HCT116 (cell line): ENCODE results near the gene STOML2. TPM values are rescaled to one million over a fixed set of nuclear protein-coding genes. Genes with fewer than 3 reads are reported as not detected.
A peak's percentile ranks its signal among the peaks of the same experiment; 100 is the strongest.

Source experiments
- ATAC-seq: fragments of 200-7000 bp; cut with Tn5 transposase; 2 replicates; pipeline ENCODE4 v1.9.1; 2020; ENCODE audit warnings: mild to moderate bottlenecking, moderate library complexity
- BruUV-seq: library from RNA; stranded (reverse); fragments of 400-500 nt; replicated peaks from 2 replicates; lab custom pipeline; 2021; lab: Mats Ljungman, UMichigan
- CTCF ChIA-PET: fragments of 300-600 bp; sonication (Branson Sonifier 250); formaldehyde crosslinking; loops from one replicate; lab custom pipeline; 2021; ENCODE audit warnings: antibody characterized with exemption; lab: Charles Lee
- POLR2A ChIA-PET: fragments of 300-600, 350-600 bp; sonication (Branson Sonifier 250); formaldehyde crosslinking; loops from one replicate; lab custom pipeline; 2021; ENCODE audit warnings: antibody characterized with exemption; lab: Charles Lee
- RAD21 ChIA-PET, 2 experiments: fragments of 300-600 bp; sonication (Branson Sonifier 250); formaldehyde crosslinking; loops; one replicate each; lab custom pipeline; 2023; ENCODE audit warnings: low total read pairs in 2 of 2; ENCODE audit not compliant: uncharacterized antibody in 2 of 2, unreplicated experiment in 2 of 2, low non-redundant PET in 1 of 2; lab: Charles Lee
- DNase-seq: peaks from one replicate; pipeline ENCODE4 v3.0.0-alpha.2; 2010; ENCODE audit warnings: low read depth, low spot score
- H2AFZ ChIP-seq: fragments of 200-600 bp; shearing (Covaris generic), sonication (generic); 2 replicates; pipeline ENCODE4 v1.6.1; 2017; ENCODE audit warnings: low read depth, mixed run types, mixed read lengths, antibody characterized with exemption, low read length; ENCODE audit not compliant: poor library complexity, severe bottlenecking
- H3K27ac ChIP-seq: 2 replicates; pipeline ENCODE4 v1.5.1; 2012; ENCODE audit warnings: low read depth, low read length
- H3K27me3 ChIP-seq: fragments of 200-600 bp; sonication (generic); 2 replicates; pipeline ENCODE4 v1.6.1; 2016; ENCODE audit warnings: mixed run types, low read length, mixed read lengths; ENCODE audit not compliant: insufficient read depth
- H3K36me3 ChIP-seq, 2 experiments: fragments of 200-500 bp in 1 of 2; fragments of 200-600 bp in 1 of 2; sonication (Bioruptor generic) in 1 of 2; sonication (generic) in 1 of 2; 2 replicates each; pipeline versions ENCODE4 v1.5.1 to v1.6.1; 2014 to 2016; ENCODE audit warnings: low read length in 2 of 2, inconsistent platforms in 1 of 2, mixed read lengths in 1 of 2, mixed run types in 1 of 2; ENCODE audit not compliant: insufficient read depth in 2 of 2, control insufficient read depth in 1 of 2
- H3K4me1 ChIP-seq, 2 experiments: fragments of 200-600 bp in 1 of 2; sonication (generic) in 1 of 2; 2 replicates each; pipeline versions ENCODE4 v1.5.1 to v1.6.1; 2012 to 2017; ENCODE audit warnings: low read length in 2 of 2, inconsistent platforms in 1 of 2, mild to moderate bottlenecking in 1 of 2, mixed read lengths in 1 of 2, mixed run types in 1 of 2, moderate library complexity in 1 of 2; ENCODE audit not compliant: insufficient read depth in 2 of 2, control insufficient read depth in 1 of 2
- H3K4me2 ChIP-seq: fragments of 200-600 bp; sonication (generic); 2 replicates; pipeline ENCODE4 v1.6.1; 2017; ENCODE audit warnings: mixed run types, low read length, mixed read lengths
- H3K4me3 ChIP-seq, 2 experiments: fragments of 200-600 bp in 1 of 2; sonication (generic) in 1 of 2; replicated peaks in 1 of 2; 2 replicates each; pipeline ENCODE4 v1.5.1; 2011 to 2016; ENCODE audit warnings: low read length in 2 of 2, control low read depth in 1 of 2, low read depth in 1 of 2, mild to moderate bottlenecking in 1 of 2, mixed read lengths in 1 of 2, mixed run types in 1 of 2
- H3K79me2 ChIP-seq: fragments of 200-600 bp; sonication (generic); 2 replicates; pipeline ENCODE4 v1.6.1; 2017; ENCODE audit warnings: mild to moderate bottlenecking, mixed run types, low read length, moderate library complexity, mixed read lengths; ENCODE audit not compliant: insufficient read depth
- H3K9ac ChIP-seq: fragments of 200-600 bp; sonication (generic); 2 replicates; pipeline ENCODE4 v1.6.1; 2016; ENCODE audit warnings: low read length, mixed read lengths
- H3K9me2 ChIP-seq: fragments of 200-600 bp; sonication (generic), shearing (Covaris generic); 2 replicates; pipeline ENCODE4 v1.6.1; 2017; ENCODE audit warnings: mixed run types, mild to moderate bottlenecking, moderate library complexity; ENCODE audit not compliant: insufficient read depth
- H3K9me3 ChIP-seq, 2 experiments: fragments of 200-500 bp in 1 of 2; fragments of 200-600 bp in 1 of 2; sonication (Bioruptor generic) in 1 of 2; sonication (generic) in 1 of 2; 2 replicates each; pipeline ENCODE4 v1.6.1; 2014 to 2017; ENCODE audit warnings: low read length in 2 of 2, mixed read lengths in 2 of 2, inconsistent platforms in 1 of 2, low read depth in 1 of 2, mild to moderate bottlenecking in 1 of 2, mixed run types in 1 of 2, moderate library complexity in 1 of 2; ENCODE audit not compliant: control insufficient read depth in 1 of 2, insufficient read depth in 1 of 2
- H4K20me1 ChIP-seq: fragments of 200-600 bp; sonication (generic), shearing (Covaris generic); 2 replicates; pipeline ENCODE4 v1.6.1; 2017; ENCODE audit warnings: mixed run types, mild to moderate bottlenecking, moderate library complexity; ENCODE audit not compliant: insufficient read depth
- ATF3 ChIP-seq: IDR thresholded peaks from 2 replicates; pipeline ENCODE4 v1.6.1; 2012
- EZH2 ChIP-seq: fragments of 200-600 bp; sonication (generic); IDR thresholded peaks from 2 replicates; pipeline ENCODE4 v1.6.1; 2017; ENCODE audit warnings: antibody characterized with exemption, mixed run types
- FOSL1 ChIP-seq: IDR thresholded peaks from 2 replicates; pipeline ENCODE4 v1.6.1; 2012; ENCODE audit warnings: low read depth
- REST ChIP-seq: IDR thresholded peaks from 2 replicates; pipeline ENCODE4 v1.6.1; 2012; ENCODE audit warnings: low read depth
- intact Hi-C: fragments of 100-400 bp; cut with micrococcal nuclease; formaldehyde crosslinking; loops from 2 replicates; pipeline ENCODE4 v1.10.0; 2022
- total RNA-seq: library from RNA; stranded (reverse); gene quantifications from one replicate; pipeline ENCODE4 v1.2.1, GENCODE V29; 2021; ENCODE audit not compliant: unreplicated experiment

The STOML2 gene
- total RNA-seq, 1 experiment from 2014 or later: 245 TPM

DNA sequence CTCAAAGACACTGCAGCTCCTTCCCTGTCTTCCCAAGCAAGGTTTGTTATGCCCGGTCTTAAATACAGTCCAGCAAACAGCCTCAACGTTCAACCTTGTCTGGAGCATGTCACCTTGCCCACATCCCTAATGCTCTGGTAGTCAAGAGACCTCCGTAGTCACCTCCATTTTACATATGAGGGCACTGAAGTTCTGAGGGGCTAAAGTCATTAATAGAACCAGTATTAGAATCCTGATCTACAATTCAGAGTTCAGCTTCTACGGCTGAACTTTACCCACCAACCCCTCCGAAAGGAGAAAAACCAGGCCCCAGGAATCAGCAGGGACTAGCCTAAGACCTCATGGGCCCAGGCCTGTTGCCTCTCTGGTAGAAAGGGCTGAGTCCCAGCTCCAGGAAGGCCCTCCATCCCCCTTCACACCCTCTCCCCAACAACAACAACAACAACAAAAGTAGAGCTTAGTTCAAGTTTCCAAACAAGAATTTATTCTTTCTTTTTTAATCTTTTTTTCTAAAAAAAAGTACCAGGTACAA, 795 bp upstream of the STOML2 start:
- ChIA-PET POLR2A (interaction anchor here (1.1 to 1.6 kb wide), 5 partner anchors 8 to 24 kb away, joined by 3 to 11 read pairs (median 7); partner anchors contain the start of genes ATOSB and FANCG), CTCF (interaction anchor here (1.2 to 1.9 kb wide), 3 partner anchors 12 to 343 kb away, joined by 3 to 10 read pairs (median 5); partner anchors contain the start of gene ATOSB)
- Histone ChIP-seq H3K79me2 (peaks cover 30% of the 10 kb centered on the region), H3K27ac (peak overlapping the region; percentile 76), H3K36me3 (peaks cover 17 to 26% of the 10 kb centered on the region in 2 experiments)
- no peak for TF ChIP-seq FOSL1
- TF ChIP-seq REST: no peak
- no peak for TF ChIP-seq ATF3
- no peak for TF ChIP-seq EZH2
- TF ChIP-seq, all 23 proteins: peak for 0
- Histone ChIP-seq H3K4me3 (peak overlapping the region; percentile 87 to 88), H2AFZ (no peak overlapping the region), H3K9me3 (no peaks in the 10 kb centered on the region), H3K4me1 (peaks cover 9 to 22% of the 10 kb centered on the region in 2 experiments), H4K20me1 (no peaks in the 10 kb centered on the region), H3K27me3 (no peaks in the 10 kb centered on the region), H3K9me2 (no peaks in the 10 kb centered on the region), H3K4me2 (peak overlapping the region; percentile 78), H3K9ac (peak overlapping the region; percentile 97)
- no peak for ATAC-seq
- RAD21 ChIA-PET: interaction anchor here in 1 of 2 experiments (0.8 kb wide), 1 partner anchor 24 kb away, joined by 3 read pairs; the partner anchor contains the start of gene FANCG
- no peak for DNase-seq
- BruUV-seq: no TSS peak
- intact Hi-C loops: no loop called here
